ENCODE data around the gene PAXIP1.
"Not testable (repeated sequence)": the region's sequence is repeated elsewhere in the genome, so short reads cannot be mapped to it uniquely, and the experiment has no call there.

PAXIP1 gene

DNA sequence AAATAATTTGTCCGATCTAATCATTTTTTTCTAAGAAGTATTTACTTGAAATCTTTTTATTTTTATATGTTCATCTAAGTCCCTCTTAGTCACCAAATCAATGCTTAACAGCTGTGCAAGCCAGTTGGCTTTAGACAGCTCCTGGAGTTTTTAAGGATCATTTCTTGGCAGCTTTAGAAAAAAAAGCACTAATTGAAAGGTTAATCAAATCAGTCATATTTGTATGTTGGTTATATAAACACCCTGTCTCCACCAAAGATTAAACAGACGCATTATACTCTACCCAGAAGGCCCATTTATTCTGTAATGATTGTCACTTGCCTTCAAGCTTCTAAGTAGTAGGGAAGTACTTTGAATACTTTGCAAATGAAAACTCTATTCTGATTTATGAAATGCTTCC, 60.2 kb downstream of the PAXIP1 start:
- no peak for DNase-seq (ENCODE audit: low read depth in 2 of 2)

DNA sequence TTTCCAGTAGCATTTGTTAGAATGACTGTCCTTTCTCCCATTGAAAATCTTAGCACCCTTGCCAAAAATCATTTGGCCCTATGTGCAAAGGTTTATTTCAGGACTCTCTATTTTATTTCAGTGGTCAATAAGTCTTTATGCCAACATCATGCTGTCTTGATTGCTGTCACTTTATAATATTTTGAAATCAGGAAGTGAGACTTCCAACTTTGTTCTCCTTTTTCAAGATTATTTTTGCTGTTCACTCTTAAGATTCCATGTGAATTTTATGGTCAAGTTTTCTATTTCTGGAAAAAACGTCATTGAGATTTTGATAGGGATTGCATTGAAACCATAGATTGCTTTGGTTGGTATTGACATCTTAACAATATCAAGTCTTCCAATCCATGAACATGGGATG, 65.1 kb downstream of the PAXIP1 start:
- DNase-seq (ENCODE audit: low read depth in 2 of 2) = no peak

DNA sequence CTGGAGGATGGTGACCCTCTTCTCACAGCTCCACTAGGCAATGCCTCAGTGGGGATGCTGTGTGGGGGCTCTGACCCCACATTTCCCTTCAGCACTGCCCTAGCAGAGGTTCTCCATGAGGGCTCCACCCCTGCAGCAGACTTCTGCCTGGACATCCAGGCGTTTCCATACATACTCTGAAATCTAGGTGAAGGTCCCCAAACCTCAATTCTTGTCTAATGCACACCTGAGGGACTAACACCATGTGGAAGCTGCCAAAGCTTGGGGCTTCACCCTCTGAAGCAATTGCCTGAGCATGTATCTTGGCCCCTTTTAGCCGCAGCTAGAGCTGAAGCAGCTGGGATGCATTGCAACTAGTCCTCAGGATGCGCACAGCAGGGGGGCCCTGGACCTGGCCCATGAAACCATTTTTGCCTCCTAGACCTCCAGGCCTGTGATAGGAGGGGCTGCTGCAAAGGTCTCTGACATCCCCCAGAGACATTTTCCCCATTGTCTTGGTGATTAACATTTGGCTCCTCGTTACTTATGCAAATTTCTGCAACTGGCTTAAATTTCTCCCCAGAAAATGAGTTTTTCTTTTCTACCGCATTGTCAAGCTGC, 68.5 kb downstream of the PAXIP1 start:
- not testable (repeated sequence) for DNase-seq (ENCODE audit: low read depth in 2 of 2)

DNA sequence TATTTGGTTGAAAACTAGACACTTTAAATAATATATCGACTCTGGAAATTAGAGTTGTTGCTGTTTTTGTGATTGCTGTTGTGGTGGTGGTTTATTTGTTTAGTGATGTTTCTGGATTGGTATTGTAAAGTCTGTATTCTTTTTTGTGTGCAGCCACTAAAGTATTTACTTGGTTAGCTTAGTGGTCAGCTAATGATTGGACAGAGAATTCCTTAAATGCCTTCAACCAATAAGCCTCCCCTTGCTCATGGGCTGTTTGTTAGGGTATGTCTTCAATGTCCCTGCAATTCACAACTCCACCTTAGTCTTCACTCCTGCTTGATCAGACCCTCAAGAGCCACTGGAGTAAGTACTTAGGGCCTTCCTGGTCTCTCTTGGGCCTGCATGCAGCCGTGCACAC, 71.0 kb downstream of the PAXIP1 start:
- DNase-seq (ENCODE audit: low read depth in 2 of 2) = no peak

DNA sequence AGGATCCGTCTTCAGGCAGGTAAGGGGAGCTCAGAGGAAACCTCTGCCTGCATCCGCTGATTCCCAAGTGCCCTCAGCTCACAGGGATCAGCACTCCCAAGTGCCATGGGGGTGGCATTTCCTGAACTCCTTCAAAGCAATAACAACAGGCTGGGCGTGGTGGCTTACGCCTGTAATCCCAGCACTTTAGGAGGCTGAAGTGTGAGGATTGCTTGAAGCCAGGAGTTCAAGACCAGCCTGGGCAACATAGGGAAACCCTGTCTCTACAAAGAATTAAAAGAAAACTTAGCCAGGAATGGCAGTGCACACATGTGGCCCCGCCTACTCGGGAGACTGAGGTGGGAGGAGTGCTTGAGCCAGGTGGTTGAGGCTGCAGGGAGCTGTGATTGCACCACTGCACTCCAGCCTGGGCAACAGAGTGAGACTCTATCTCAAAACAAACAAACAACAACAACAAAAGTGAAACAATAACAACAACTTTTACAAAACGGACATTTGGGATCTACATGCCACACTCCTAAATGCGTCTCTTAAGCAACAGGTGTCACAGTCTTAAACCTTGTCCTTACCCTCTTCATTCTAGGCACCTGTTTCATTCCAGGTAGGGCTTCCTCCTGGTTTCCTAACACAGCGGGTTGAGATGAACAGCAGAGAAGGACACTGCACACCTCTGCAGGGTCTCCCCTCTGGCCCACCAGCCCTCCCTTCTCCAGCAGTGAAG, 73.8 kb downstream of the PAXIP1 start:
- no peak for DNase-seq (ENCODE audit: low read depth in 2 of 2)

DNA sequence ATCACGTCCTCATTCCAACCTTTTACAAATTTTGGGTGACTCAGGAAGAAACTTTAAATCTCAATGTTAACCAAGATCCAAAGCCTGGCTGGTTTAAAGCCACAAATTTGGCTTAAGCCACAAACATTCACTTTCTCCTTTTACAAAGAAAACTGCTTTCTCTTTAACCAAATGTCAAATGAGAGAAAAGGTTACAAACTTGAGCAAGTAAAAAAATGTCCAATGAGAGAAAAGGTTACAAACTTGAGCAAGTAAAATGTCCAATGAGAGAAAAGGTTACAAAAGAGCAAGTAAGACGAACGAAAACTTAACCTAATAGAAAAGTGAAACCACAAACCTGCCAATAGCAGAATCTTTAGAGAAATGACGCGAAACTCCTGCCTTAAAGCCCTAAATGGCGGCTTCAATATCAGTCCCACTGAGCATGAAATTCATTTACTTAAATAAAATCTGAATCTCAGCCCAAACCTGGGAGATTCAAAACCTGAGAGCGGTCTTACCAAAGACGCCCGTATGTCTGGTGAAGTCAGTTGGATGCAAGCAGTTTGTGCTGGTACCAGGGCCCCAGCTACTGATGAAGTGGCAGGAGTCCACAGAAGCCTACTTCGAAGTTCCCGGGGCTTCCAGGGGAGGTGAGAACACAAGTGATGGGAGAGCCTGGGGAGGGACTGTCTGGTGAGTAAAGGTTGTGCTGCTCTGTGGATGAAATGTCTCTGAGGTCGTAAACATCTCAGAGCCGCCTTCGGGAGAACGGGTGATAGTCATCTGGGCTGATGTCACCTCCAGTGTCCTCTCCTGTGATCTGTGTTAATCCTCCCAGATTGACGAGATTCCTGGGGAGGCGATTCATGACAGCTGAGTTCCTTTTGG, 74.6 kb downstream of the PAXIP1 start:
- DNase-seq (ENCODE audit: low read depth in 2 of 2) = no peak

DNA sequence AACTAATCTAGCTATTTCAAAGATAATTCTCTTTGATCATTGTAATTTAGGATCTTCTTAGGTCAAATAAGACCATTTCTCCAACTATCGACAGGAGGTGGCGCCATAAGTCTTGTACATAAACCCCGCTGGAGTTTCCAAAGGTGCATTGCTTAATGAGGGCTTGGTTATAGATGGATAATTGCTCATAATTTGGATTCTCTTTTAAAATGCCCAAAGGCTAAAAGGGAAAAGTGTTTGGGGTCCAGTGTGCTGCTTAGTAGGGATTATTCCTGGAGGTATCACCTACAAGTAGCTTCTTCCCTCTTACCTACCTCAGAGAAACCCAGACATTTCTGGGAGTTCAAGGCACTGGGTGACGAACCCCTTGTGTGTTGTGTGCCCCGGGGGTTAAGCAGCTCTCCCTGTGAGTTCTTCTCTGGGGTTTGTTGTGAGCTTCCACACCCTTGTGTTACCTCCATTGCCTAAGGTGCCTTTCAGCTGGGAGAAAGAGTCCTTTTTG, 75.2 kb downstream of the PAXIP1 start:
- DNase-seq (ENCODE audit: low read depth in 2 of 2) = peak; percentile 50 to 57

DNA sequence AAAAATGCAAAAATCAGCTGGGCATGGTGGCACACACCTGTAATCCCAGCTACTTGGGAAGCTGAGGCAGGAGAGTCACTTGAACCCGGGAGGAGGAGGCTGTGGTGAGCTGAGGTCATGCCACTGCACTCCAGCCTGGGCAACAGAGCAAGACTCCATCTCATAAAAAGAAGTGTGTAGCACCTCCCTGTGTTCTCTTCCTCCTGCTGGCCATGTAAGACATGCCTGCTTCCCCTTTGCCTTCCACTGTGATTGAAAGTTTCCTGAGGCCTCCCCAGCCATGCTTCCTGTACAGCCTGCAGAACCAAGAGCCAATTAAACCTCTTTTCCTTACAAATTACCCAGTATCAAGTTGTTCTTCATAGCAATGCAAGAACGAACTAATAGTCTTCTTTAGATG, 80.5 kb downstream of the PAXIP1 start:
- DNase-seq (ENCODE audit: low read depth in 2 of 2) = not testable (repeated sequence)

DNA sequence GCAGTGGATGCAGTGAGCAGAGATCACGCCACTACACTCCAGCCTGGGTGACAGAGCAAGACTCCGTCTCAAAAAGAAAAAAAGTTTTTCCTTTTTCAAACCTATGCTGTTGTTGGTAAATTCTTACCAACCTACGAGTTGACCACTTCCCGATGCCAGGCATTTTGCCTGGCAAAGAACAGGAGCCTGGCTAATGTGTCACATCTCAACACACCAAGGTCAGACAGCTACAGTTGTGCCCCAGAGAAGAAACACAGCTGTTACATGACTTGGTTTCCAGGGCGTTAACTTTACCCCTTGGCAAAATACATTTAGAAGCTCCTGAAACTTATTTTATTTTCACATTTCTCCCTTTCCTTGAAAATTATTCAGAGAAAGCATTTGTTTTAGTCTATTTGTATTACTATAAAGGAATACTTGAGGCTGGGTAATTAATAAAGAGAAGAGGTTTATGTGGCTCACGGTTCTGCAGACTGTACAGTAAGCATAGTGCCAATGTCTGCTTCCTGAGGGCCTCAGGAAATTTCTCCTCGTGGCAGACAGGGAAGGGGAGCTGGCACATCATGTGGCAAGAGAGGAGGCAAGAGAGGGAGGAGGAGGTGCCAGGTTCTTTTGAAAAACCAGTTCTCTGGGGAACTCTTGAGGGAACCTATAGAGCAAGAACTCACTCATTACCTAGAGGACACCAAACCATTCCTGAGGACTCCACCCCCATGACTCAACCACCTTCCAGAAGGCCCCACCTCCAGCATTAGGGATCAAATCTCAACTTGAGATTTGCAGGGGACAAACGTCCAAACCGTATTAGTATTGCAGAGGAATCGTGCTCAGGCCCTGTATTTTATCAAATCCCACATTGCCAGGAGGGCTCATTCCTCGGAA, 83.3 kb downstream of the PAXIP1 start:
- no peak for DNase-seq (ENCODE audit: low read depth in 2 of 2)

DNA sequence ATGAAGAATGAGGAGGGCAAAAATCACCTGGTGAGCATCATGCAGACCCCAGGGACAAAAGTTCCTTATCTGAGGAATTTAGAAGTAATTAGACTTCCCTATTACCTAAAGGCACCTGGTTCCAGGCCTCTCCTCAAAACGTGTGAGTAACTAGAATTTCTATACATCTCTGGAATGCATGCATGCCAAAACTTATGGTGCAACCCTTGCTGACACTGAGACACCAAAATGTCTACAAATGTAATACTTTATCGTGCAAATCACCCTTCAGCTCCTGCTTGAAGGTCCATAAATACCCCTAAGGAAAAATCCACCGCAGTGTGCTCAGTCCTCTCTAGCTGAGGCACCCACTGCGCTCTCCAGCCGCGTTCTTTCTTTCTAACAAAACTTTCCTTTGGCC, 84.2 kb downstream of the PAXIP1 start:
- no peak for DNase-seq (ENCODE audit: low read depth in 2 of 2)

DNA sequence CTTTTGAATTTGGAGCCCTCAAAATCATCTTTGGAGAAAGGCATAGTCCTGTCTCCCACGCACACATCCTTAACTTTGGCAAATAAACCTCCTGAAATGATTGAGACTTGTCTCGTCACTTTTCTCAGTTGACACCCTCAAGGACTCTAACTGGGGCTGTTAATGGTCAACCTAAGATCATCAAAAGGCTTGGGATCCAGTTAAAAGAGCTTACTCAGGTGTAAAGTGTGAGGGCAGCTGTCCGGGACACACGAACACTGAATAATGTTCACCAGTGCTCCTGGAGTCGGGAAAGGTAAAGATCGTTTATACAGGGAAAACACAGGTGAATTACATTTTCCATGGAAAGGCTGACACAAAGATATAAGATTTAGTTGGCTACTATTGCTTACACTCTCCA, 84.7 kb downstream of the PAXIP1 start:
- DNase-seq (ENCODE audit: low read depth in 2 of 2) = no peak

DNA sequence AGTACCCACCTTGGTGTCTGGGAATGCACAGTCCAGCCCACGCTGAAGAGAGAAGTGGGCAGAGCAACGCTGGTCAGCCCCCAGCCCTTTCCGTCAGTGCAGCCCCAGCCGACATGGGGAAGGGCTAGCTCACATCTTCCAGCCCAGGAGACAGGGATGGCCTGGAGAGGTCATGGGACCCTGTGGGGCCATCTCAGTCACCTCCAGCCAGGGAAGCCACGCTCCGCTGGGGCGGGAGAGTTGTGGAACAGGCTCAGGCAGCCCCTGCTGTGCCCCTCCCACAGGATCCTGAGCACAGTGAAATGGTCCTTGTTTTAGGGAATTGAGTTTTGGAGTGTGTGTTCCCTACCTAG, 85.1 kb downstream of the PAXIP1 start:
- DNase-seq (ENCODE audit: low read depth in 2 of 2) = no peak

DNA sequence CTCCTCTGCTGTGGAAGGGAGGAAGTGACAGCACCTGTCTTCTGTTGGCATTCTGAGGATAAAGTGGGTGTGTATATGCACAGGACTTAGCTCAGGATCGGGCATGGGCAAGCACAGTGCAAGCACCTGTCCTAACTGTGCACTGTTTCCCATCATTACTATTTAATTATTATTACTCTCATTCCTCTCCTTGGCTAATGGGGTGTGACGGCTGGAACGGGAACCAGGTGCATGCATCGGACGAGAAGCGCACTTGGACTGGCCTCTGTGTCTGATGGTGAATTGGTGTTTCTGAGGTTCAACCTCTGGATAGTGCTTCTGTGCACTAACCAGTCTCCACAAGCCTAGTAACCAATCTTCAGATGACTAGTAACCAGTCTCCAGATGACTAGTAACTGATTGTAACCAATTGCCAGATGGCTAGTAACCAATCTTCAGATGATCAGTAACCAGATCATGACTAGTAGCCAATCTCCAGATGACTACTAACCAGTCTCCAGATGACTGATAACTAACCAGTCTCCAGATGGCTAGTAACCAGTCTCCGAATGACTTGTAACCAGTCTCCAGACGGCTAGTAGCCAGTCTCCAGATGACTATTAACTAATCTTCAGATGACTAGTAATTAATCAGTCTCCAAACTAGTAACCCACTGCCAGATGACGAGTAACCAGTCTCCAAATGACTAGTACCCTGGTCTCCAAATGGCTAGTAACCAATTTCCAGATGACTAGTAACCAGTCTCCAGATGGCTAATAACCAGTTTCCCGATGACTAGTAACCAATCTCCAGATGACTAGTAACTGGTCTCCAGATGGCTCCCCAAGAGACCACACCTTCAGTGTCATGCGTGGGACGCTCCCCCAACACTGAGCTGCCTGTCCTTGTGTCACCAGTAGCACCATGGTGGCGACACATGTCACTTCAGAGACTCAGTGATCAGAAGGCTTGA, 85.8 kb downstream of the PAXIP1 start:
- no peak for DNase-seq (ENCODE audit: low read depth in 2 of 2)

DNA sequence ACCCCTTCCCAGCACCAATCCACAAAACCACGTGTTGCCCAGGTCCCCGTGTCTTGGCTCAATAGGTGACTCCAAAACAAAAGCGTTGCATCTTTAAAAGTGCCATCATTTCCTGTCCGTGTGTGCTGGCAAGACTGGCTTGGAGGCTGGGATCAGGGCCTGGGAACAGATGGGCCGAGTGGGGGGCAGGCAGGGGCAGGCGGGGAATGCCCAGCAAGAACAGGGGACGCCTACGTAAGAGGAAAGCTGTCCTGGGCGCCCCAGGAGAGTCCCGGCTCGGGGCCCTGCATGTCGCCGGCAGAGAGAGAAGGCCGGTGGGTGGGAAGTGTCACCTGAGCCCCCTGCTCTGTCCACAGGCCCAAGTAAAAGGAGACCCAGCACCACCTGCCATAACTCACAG, 86.5 kb downstream of the PAXIP1 start:
- DNase-seq (ENCODE audit: low read depth in 2 of 2) = no peak

DNA sequence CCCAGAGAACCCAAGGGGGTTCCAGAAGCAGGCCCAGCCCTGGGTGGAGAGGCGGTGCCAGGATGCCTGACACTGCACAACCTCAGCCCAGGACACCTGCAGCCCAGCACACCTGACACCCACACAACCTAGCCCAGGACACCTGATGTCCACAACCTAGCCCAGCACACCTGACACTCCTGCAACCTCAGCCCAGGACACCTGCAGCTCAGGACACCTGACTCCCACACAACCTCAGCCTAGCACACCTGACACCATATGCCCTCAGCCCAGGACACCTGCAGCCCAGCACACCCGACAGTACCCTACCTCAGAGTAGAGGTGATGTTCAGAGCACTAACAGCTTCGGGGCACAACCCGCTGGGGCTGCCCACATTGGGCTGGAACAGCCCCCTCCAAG, 87.3 kb downstream of the PAXIP1 start:
- no peak for DNase-seq (ENCODE audit: low read depth in 2 of 2)

DNA sequence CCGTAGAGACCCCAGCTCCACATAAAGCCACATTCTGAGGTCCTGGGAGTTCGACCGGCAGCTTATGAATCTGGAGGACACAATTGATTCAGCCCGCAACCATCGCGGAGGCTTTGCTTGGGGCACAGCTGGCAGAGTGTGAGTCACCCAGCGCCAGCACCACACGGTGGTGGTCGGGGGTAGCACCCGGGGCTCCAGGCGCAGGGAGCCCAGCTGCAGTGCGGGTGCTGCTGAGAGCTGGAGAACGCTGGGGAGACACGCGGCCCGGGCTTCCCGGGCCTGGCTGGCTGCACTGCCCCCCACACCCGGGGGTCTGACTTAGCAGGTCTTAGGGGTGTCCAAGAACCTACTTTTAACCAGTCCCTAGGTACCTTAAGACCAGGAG, 87.9 kb downstream of the PAXIP1 start:
- DNase-seq (ENCODE audit: low read depth in 2 of 2) = no peak

DNA sequence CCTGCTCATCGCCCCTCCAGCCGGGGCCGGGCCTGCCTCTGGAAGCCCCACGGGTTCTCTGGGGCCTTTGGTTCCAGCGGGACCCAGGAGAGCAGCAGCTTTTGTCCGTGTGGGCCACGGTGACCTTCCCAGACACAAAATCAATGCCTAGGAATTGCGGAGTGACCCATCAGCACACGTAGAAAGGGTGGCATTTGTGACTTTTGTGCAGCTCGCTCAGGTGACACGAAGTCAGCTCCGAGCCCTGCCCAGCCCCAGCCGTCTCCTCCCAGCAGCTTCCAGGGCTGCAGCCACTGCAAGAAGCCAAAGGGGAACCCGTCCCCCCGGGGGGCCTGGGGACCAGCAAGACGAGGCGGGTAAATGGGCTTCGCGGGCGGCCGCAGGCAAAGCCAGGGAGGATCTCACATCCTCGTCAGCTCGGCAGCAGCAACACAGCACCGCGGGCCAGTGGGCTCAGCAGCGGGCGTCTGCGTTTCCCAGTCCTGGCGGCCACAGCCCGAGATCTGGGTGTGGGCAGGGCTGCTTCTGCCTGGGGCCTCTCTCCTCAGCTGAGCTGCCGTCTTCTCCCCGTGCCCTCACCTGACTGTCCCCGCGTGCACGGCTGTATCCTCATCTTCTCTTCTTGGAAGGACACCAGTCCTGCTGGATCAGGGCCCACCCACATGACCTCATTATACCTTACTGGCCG, 88.5 kb downstream of the PAXIP1 start:
- no peak for DNase-seq (ENCODE audit: low read depth in 2 of 2)

DNA sequence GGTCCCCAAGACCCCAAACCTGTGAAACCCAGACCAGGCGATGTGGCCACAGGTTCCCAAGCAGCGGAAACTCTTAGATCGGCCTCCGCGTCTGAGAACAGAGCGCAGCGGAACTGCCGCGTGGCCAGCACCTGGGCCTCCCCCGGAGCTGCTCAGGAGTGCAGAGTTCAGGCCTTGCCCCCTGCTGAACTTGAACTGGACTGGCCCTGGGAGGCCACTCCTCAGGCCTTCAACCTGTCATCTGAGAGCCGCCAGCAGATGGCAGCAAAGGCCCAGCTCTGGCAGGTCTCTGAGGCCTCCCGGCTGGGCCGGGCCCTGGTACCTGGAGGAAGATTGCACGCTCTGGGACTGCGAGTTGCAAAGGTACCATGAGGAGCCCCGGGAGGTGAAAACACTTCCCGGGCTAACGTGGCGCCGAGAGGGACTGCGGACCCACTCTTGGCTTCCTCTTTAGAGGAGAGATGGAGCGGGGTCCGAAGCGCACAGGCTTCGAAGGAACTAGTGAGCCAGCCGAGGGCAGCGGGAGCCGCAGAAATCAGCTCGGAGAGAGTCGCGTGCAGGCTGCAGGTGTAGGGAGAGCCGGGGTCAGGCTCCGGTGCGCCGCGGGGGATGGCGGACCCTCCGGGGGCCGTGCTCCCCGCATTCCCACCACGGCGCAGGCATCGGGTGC, 89.2 kb downstream of the PAXIP1 start:
- DNase-seq (ENCODE audit: low read depth in 2 of 2) = peak; percentile 65 to 92

DNA sequence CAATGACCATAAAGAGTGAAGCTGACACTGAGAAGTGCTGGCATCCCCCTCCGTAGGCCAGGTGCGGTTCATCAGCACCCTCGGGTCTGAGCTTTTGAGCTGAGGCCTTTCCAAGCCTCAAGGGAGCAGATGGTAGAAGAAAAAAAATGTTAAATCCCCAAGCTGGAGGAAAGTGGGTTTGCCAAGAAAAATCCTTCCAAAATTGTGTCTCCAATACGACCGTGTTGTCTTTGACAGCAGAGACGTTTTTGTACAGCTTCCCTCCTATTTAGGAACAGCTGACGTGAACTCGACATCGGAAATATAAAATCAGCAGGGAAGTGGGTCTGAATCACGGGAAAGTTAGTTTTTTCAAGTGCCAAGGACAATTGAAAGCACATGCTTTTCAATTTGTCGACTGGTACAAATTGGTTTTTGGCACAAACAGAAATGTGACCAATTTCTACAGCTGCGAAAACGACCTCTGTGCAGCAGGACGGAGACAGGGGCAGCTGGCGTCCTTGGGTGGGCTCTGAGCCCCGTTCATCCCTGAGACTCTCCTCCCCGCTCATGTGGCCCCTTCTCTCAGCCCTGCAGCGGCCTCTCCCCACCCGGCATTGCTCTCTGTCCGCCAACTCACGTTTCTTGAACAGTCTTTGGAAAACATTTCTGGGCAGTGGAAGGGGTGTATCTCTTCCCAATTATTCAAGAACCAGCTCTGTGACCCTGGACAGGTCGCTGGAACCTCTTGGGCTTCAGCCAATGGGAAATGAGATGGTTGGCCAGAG, 89.9 kb downstream of the PAXIP1 start:
- no peak for DNase-seq (ENCODE audit: low read depth in 2 of 2)
